SK-N-SH treated with all-trans-retinoic acid at 6 μM for 48 hours (cell line): ENCODE measurements around the gene CARD10.

Experiments
- ATAC-seq: fragments of 200-7000 bp; cut with Tn5 transposase; 3 replicates; pipeline ENCODE4 v1.9.1; 2020; ENCODE audit warnings: mild to moderate bottlenecking, moderate library complexity
- BACH2 ChIP-seq: fragments of 250-450 bp; sonication (Bioruptor Pico); IDR thresholded peaks from 2 replicates; pipeline ENCODE4 v1.9.0; 2021; ENCODE audit warnings: mild to moderate bottlenecking, borderline replicate concordance
- CSDC2 ChIP-seq: fragments of 250-450 bp; sonication (Bioruptor Pico); IDR thresholded peaks from 2 replicates; pipeline ENCODE4 v1.5.0; 2020; ENCODE audit warnings: mild to moderate bottlenecking, moderate library complexity
- ESRRG ChIP-seq: fragments of 250-450 bp; sonication (Bioruptor Pico); IDR thresholded peaks from 2 replicates; pipeline ENCODE4 v1.6.1; 2021; ENCODE audit warnings: mild to moderate bottlenecking
- GLIS3 ChIP-seq: fragments of 250-450 bp; sonication (Bioruptor Pico); IDR thresholded peaks from 2 replicates; pipeline ENCODE4 v1.5.0; 2020; ENCODE audit warnings: mild to moderate bottlenecking, moderate library complexity
- ISL1 ChIP-seq: fragments of 250-450 bp; sonication (Bioruptor Pico); IDR thresholded peaks from 2 replicates; pipeline ENCODE4 v2.1.2; 2022; ENCODE audit warnings: mild to moderate bottlenecking, moderate library complexity
- OSR1 ChIP-seq: fragments of 250-450 bp; sonication (Bioruptor Pico); IDR thresholded peaks from 2 replicates; pipeline ENCODE4 v1.8.0; 2022; ENCODE audit warnings: moderate library complexity, mild to moderate bottlenecking, inconsistent platforms
- PATZ1 ChIP-seq: fragments of 250-450 bp; sonication (Bioruptor Pico); IDR thresholded peaks from 2 replicates; pipeline ENCODE4 v1.8.0; 2020; ENCODE audit warnings: mild to moderate bottlenecking, moderate library complexity, borderline replicate concordance
- PPARA ChIP-seq: fragments of 250-450 bp; sonication (Bioruptor Pico); IDR thresholded peaks from 2 replicates; pipeline ENCODE4 v1.5.0; 2020; ENCODE audit warnings: mild to moderate bottlenecking, borderline replicate concordance
- RARB ChIP-seq: fragments of 250-450 bp; sonication (Bioruptor Pico); IDR thresholded peaks from 2 replicates; pipeline ENCODE4 v1.8.0; 2021; ENCODE audit warnings: mild to moderate bottlenecking, moderate library complexity
- SNAI2 ChIP-seq: fragments of 250-450 bp; sonication (Bioruptor Pico); IDR thresholded peaks from 2 replicates; pipeline ENCODE4 v1.5.0; 2020; ENCODE audit warnings: mild to moderate bottlenecking, moderate library complexity
- TCF4 ChIP-seq: fragments of 250-450 bp; sonication (Bioruptor Pico); IDR thresholded peaks from 2 replicates; pipeline ENCODE4 v1.8.0; 2021; ENCODE audit warnings: mild to moderate bottlenecking, moderate library complexity, borderline replicate concordance
- TOX ChIP-seq: fragments of 250-450 bp; sonication (Bioruptor Pico); IDR thresholded peaks from 2 replicates; pipeline ENCODE4 v1.8.0; 2021; ENCODE audit warnings: mild to moderate bottlenecking, moderate library complexity, borderline replicate concordance
- ZC3H10 ChIP-seq: fragments of 250-450 bp; sonication (Bioruptor Pico); IDR thresholded peaks from 2 replicates; pipeline ENCODE4 v1.5.1; 2021; ENCODE audit warnings: mild to moderate bottlenecking, moderate library complexity
- ZFP30 ChIP-seq: fragments of 450-650 bp; formaldehyde crosslinking; IDR thresholded peaks from 2 replicates; pipeline ENCODE4 v1.5.0; 2022; ENCODE audit warnings: mild to moderate bottlenecking, moderate library complexity
- ZNF565 ChIP-seq: fragments of 450-650 bp; formaldehyde crosslinking; conservative IDR thresholded peaks from 2 replicates; pipeline ENCODE4 v1.5.0; 2020; ENCODE audit warnings: low read depth, mild to moderate bottlenecking, moderate library complexity
- ZNF70 ChIP-seq: fragments of 450-650 bp; formaldehyde crosslinking; IDR thresholded peaks from 2 replicates; pipeline ENCODE4 v1.5.0; 2020; ENCODE audit warnings: mild to moderate bottlenecking, moderate library complexity
- ZNF8 ChIP-seq: fragments of 450-650 bp; formaldehyde crosslinking; IDR thresholded peaks from 2 replicates; pipeline ENCODE4 v1.5.0; 2020; ENCODE audit warnings: mild to moderate bottlenecking, moderate library complexity
- TF ChIP-seq, protein P1 (sequence below): fragments of 250-450 bp; sonication (Bioruptor Pico); IDR thresholded peaks from 2 replicates; pipeline ENCODE4 v1.5.0; 2020; ENCODE audit warnings: mild to moderate bottlenecking, moderate library complexity
- TF ChIP-seq, protein P2 (sequence below): fragments of 250-450 bp; sonication (Bioruptor Pico); IDR thresholded peaks from 2 replicates; pipeline ENCODE4 v1.5.1; 2021; ENCODE audit warnings: mild to moderate bottlenecking, moderate library complexity
- TF ChIP-seq, protein P3 (sequence below): fragments of 250-450 bp; sonication (Bioruptor Pico); IDR thresholded peaks from 2 replicates; pipeline ENCODE4 v1.5.1; 2020; ENCODE audit warnings: low read depth, mild to moderate bottlenecking, moderate library complexity

CARD10 gene

DNA sequence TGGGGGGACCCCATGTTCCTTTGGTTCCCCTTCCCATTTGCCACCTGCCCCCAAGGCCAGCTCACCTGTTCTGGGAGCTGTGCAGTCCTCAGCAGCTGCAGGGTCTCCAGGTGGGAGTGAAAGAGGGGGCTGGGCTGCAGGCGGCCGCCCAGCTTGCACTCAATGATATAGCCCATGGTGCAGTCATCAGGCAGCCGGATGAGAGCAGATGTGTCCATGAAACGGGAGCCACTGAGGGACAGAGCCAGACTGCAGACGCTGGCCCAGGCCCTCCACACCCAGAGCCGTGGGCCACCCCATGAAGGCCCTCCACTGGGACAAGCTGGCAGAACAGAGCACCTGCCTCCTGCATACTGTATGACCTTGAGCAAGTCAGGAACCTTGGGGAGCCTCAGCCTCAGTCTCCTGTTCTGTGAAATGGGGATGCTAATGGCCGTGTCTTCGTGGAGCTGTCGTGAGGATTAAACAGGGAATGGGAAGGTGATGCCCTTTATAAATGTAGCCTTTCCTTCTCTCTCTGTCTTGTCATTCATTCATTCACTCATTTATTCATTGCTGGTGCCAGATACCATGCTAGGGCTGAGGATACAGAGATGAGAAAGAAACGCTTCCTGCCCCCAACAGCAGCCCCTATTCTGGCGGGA lies 44.6 kb downstream of the CARD10 start (continued):
- TF ChIP-seq, protein P1, sequence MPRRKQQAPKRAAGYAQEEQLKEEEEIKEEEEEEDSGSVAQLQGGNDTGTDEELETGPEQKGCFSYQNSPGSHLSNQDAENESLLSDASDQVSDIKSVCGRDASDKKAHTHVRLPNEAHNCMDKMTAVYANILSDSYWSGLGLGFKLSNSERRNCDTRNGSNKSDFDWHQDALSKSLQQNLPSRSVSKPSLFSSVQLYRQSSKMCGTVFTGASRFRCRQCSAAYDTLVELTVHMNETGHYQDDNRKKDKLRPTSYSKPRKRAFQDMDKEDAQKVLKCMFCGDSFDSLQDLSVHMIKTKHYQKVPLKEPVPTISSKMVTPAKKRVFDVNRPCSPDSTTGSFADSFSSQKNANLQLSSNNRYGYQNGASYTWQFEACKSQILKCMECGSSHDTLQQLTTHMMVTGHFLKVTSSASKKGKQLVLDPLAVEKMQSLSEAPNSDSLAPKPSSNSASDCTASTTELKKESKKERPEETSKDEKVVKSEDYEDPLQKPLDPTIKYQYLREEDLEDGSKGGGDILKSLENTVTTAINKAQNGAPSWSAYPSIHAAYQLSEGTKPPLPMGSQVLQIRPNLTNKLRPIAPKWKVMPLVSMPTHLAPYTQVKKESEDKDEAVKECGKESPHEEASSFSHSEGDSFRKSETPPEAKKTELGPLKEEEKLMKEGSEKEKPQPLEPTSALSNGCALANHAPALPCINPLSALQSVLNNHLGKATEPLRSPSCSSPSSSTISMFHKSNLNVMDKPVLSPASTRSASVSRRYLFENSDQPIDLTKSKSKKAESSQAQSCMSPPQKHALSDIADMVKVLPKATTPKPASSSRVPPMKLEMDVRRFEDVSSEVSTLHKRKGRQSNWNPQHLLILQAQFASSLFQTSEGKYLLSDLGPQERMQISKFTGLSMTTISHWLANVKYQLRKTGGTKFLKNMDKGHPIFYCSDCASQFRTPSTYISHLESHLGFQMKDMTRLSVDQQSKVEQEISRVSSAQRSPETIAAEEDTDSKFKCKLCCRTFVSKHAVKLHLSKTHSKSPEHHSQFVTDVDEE: no peak
- no peak for TF ChIP-seq TOX (CRISPR knock-in tag)
- no peak for TF ChIP-seq ZNF565 (CRISPR knock-in tag)
- no peak for TF ChIP-seq GLIS3 (CRISPR knock-in tag)
- TF ChIP-seq, protein P2, sequence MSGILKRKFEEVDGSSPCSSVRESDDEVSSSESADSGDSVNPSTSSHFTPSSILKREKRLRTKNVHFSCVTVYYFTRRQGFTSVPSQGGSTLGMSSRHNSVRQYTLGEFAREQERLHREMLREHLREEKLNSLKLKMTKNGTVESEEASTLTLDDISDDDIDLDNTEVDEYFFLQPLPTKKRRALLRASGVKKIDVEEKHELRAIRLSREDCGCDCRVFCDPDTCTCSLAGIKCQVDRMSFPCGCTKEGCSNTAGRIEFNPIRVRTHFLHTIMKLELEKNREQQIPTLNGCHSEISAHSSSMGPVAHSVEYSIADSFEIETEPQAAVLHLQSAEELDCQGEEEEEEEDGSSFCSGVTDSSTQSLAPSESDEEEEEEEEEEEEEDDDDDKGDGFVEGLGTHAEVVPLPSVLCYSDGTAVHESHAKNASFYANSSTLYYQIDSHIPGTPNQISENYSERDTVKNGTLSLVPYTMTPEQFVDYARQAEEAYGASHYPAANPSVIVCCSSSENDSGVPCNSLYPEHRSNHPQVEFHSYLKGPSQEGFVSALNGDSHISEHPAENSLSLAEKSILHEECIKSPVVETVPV (CRISPR knock-in tag): no peak
- TF ChIP-seq BACH2 (CRISPR knock-in tag): no peak
- no peak for TF ChIP-seq CSDC2
- TF ChIP-seq ESRRG (CRISPR knock-in tag): no peak
- TF ChIP-seq ISL1 (CRISPR knock-in tag): no peak
- no peak for TF ChIP-seq OSR1 (CRISPR knock-in tag)
- TF ChIP-seq TCF4 (CRISPR knock-in tag): no peak
- TF ChIP-seq SNAI2 (CRISPR knock-in tag): no peak
- no peak for TF ChIP-seq PPARA (CRISPR knock-in tag)
- TF ChIP-seq, protein P3, sequence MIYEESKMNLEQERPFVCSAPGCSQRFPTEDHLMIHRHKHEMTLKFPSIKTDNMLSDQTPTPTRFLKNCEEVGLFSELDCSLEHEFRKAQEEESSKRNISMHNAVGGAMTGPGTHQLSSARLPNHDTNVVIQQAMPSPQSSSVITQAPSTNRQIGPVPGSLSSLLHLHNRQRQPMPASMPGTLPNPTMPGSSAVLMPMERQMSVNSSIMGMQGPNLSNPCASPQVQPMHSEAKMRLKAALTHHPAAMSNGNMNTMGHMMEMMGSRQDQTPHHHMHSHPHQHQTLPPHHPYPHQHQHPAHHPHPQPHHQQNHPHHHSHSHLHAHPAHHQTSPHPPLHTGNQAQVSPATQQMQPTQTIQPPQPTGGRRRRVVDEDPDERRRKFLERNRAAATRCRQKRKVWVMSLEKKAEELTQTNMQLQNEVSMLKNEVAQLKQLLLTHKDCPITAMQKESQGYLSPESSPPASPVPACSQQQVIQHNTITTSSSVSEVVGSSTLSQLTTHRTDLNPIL (CRISPR knock-in tag): no peak

- TF ChIP-seq ESRRG (CRISPR knock-in tag) (no peak), ZC3H10 (CRISPR knock-in tag) (no peak), RARB (CRISPR knock-in tag) (no peak), OSR1 (CRISPR knock-in tag) (no peak)
- TF ChIP-seq, protein P2 (CRISPR knock-in tag): no peak
- ATAC-seq: no peak
Measured at GRCh38 chr22:37473437-37473946, 45.7 kb downstream of the CARD10 start.

- peak; percentile 76 for ATAC-seq
- TF ChIP-seq BACH2 (CRISPR knock-in tag) (no peak), OSR1 (CRISPR knock-in tag) (no peak), ZC3H10 (CRISPR knock-in tag) (no peak), SNAI2 (CRISPR knock-in tag) (no peak), ESRRG (CRISPR knock-in tag) (no peak)
- TF ChIP-seq, protein P3 (CRISPR knock-in tag): no peak
Measured at GRCh38 chr22:37472418-37473006, 46.7 kb downstream of the CARD10 start.

GRCh38 chr22:37471727-37472417 lies 47.3 kb downstream of the CARD10 start:
- ATAC-seq: no peak

More at GRCh38 chr22:37471727-37472417, 47.3 kb downstream of the CARD10 start:
- no peak for TF ChIP-seq ZFP30 (CRISPR knock-in tag)
- TF ChIP-seq ZNF70 (CRISPR knock-in tag): no peak
- no peak for TF ChIP-seq PATZ1
- TF ChIP-seq TOX (CRISPR knock-in tag): no peak
- TF ChIP-seq ZNF8 (CRISPR knock-in tag): no peak
